ENCODE measurements around the gene TBX21.
A peak's percentile ranks its signal among the peaks of the same experiment; 100 is the strongest.
"Not testable (repeated sequence)": the region's sequence is repeated elsewhere in the genome, so short reads cannot be mapped to it uniquely, and the experiment has no call there.

TBX21 gene

GRCh38 chr17:47739945-47740344 is 6.9 kb downstream of the TBX21 start:
- not testable (repeated sequence) for ATAC-seq (replicated peaks); DNase-seq; H3K27ac Mint-ChIP-seq; H3K36me3 Mint-ChIP-seq; H3K9me3 Mint-ChIP-seq
- Mint-ChIP-seq H3K27me3 (peaks cover 7 to 21% of the 10 kb centered on the region in 2 donors), H3K4me1 (peaks cover 36 to 52% of the 10 kb centered on the region in 2 donors), H3K4me3 (peak overlapping the region in 1 of 2 donors; percentile 37)

- peaks cover 0 to 4% of the 10 kb centered on the region in 2 donors for H3K36me3 Mint-ChIP-seq
- no peak overlapping the region for H3K4me3 Mint-ChIP-seq
- ATAC-seq (replicated peaks): no peak
- H3K9me3 Mint-ChIP-seq: no peaks in the 10 kb centered on the region
- no peak for DNase-seq
- peaks cover 26 to 42% of the 10 kb centered on the region in 2 donors for H3K4me1 Mint-ChIP-seq
- H3K27ac Mint-ChIP-seq: no peak overlapping the region
- H3K27me3 Mint-ChIP-seq: peaks cover 7 to 31% of the 10 kb centered on the region in 2 donors
Observed at GRCh38 chr17:47741109-47741792, 8.2 kb downstream of the TBX21 start.

- Mint-ChIP-seq H3K4me1 (peaks cover 22 to 37% of the 10 kb centered on the region in 2 donors), H3K4me3 (no peak overlapping the region), H3K9me3 (no peaks in the 10 kb centered on the region), H3K36me3 (peaks cover 0 to 4% of the 10 kb centered on the region in 2 donors), H3K27me3 (peaks cover 7 to 31% of the 10 kb centered on the region in 2 donors), H3K27ac (no peak overlapping the region)
- DNase-seq: no peak
- no peak for ATAC-seq (replicated peaks)
Observed at GRCh38 chr17:47741793-47742145, 8.7 kb downstream of the TBX21 start.

- H3K4me1 Mint-ChIP-seq: peaks cover 18 to 30% of the 10 kb centered on the region in 2 donors
- H3K9me3 Mint-ChIP-seq: no peaks in the 10 kb centered on the region
- ATAC-seq (replicated peaks) (peak; percentile 86 to 87), DNase-seq (no peak)
- H3K4me3 Mint-ChIP-seq: peak overlapping the region in 1 of 2 donors; percentile 5
- peaks cover 0 to 4% of the 10 kb centered on the region in 2 donors for H3K36me3 Mint-ChIP-seq
- H3K27ac Mint-ChIP-seq: peak overlapping the region; percentile 60
- peaks cover 7 to 31% of the 10 kb centered on the region in 2 donors for H3K27me3 Mint-ChIP-seq
Observed at GRCh38 chr17:47742319-47743181, 9.5 kb downstream of the TBX21 start.

- Mint-ChIP-seq H3K27ac (no peak overlapping the region), H3K4me3 (no peak overlapping the region), H3K36me3 (peaks cover 0 to 4% of the 10 kb centered on the region in 2 donors), H3K27me3 (peaks cover 7 to 31% of the 10 kb centered on the region in 2 donors), H3K9me3 (no peaks in the 10 kb centered on the region), H3K4me1 (peaks cover 16 to 26% of the 10 kb centered on the region in 2 donors)
- no peak for ATAC-seq (replicated peaks)
- no peak for DNase-seq
Observed at GRCh38 chr17:47744168-47745036, 11.4 kb downstream of the TBX21 start.

GRCh38 chr17:47745037-47745380 is 12.0 kb downstream of the TBX21 start:
- Mint-ChIP-seq H3K27me3 (peaks cover 7 to 31% of the 10 kb centered on the region in 2 donors), H3K36me3 (peaks cover 0 to 4% of the 10 kb centered on the region in 2 donors), H3K4me1 (peaks cover 19 to 27% of the 10 kb centered on the region in 2 donors), H3K27ac (peak overlapping the region; percentile 37), H3K9me3 (no peaks in the 10 kb centered on the region), H3K4me3 (no peak overlapping the region)
- DNase-seq (no peak), ATAC-seq (replicated peaks) (no peak)

GRCh38 chr17:47751471-47751870 is 18.4 kb downstream of the TBX21 start:
- Mint-ChIP-seq H3K9me3 (no peaks in the 10 kb centered on the region), H3K36me3 (no peaks in the 10 kb centered on the region), H3K27me3 (no peaks in the 10 kb centered on the region), H3K4me3 (no peak overlapping the region), H3K4me1 (peaks cover 10 to 23% of the 10 kb centered on the region in 2 donors), H3K27ac (no peak overlapping the region)
- DNase-seq (no peak), ATAC-seq (replicated peaks) (no peak)

DNA sequence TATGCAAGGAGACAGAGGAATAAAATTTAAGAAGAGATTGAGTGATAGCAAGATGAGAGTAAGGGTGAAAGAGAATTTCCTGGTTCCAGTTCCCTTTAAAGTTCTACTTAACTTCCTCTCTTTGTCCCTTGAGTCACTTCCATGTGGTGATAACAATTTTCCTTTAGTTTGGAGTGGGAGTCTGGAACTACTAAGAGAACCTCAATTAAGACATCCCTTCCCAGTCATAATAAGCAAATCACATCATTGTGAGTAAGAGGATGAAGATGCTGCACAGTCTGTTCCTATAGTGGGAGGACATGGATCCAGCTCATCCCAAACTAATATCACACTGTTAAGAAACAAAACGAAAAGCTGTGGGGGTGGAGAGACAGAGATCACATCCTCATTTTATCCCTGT is 24.4 kb downstream of the TBX21 start:
- no peak for DNase-seq
- Mint-ChIP-seq H3K27me3 (peaks cover 0 to 4% of the 10 kb centered on the region in 2 donors), H3K36me3 (no peaks in the 10 kb centered on the region), H3K4me1 (peaks cover under 1 to 1% of the 10 kb centered on the region in 2 donors), H3K27ac (no peak overlapping the region), H3K4me3 (no peak overlapping the region), H3K9me3 (peaks cover 0 to 8% of the 10 kb centered on the region in 2 donors)
- ATAC-seq (replicated peaks): peak in 1 of 2 donors; percentile 27

DNA sequence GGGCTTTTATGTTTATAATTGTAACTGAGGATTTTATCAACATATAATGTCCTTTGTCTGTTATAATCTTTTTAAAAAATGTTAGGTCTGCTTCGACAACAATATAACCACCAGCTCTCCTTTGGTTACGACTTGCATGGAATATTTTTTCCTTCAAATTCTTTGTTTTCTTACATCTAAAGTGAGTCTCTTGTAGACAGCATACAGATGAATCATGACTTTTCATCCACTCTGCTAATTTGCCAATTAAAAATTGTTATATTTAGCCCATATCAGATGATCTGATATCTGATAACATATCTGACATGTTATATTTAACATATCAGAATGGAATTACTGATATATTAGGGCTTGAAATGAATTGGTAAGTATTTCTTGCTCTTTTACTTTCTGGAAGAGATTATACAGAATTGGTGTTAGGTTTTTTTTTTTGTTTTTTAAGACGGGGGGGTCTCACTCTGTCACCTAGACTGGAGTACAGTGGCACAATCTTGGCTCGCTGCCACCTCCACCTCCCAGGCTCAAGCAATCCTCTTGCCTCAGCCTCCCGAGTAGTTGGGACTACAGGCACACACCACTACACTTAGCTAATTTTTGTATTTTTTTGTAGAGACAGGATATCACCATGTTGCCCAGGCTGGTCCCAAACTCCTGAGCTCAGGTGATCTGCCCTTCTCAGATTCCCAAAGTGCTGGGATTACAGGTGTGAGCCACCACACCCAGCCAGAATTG is 27.5 kb downstream of the TBX21 start:
- DNase-seq (no peak), ATAC-seq (replicated peaks) (no peak)
- H3K4me3 Mint-ChIP-seq: no peak overlapping the region
- peaks cover 0 to 1% of the 10 kb centered on the region in 2 donors for H3K4me1 Mint-ChIP-seq
- peaks cover 6 to 8% of the 10 kb centered on the region in 2 donors for H3K27me3 Mint-ChIP-seq
- H3K9me3 Mint-ChIP-seq: peaks cover 7 to 10% of the 10 kb centered on the region in 2 donors
- H3K36me3 Mint-ChIP-seq: peaks cover 0 to 4% of the 10 kb centered on the region in 2 donors
- H3K27ac Mint-ChIP-seq: no peak overlapping the region

- H3K9me3 Mint-ChIP-seq: peaks cover 7 to 10% of the 10 kb centered on the region in 2 donors
- peaks cover 16 to 20% of the 10 kb centered on the region in 2 donors for H3K27me3 Mint-ChIP-seq
- peaks cover 0 to 4% of the 10 kb centered on the region in 2 donors for H3K36me3 Mint-ChIP-seq
- ATAC-seq (replicated peaks) (no peak), DNase-seq (no peak)
- H3K27ac Mint-ChIP-seq: no peak overlapping the region
- H3K4me1 Mint-ChIP-seq: no peaks in the 10 kb centered on the region
- no peak overlapping the region for H3K4me3 Mint-ChIP-seq
Observed at GRCh38 chr17:47762728-47763127, 29.7 kb downstream of the TBX21 start.

- DNase-seq (no peak), ATAC-seq (replicated peaks) (no peak)
- H3K9me3 Mint-ChIP-seq: peaks cover 7 to 10% of the 10 kb centered on the region in 2 donors
- H3K4me3 Mint-ChIP-seq: no peak overlapping the region
- peaks cover 23 to 24% of the 10 kb centered on the region in 2 donors for H3K27me3 Mint-ChIP-seq
- peaks cover 0 to 4% of the 10 kb centered on the region in 2 donors for H3K36me3 Mint-ChIP-seq
- H3K27ac Mint-ChIP-seq: no peak overlapping the region
- H3K4me1 Mint-ChIP-seq: no peaks in the 10 kb centered on the region
Observed at GRCh38 chr17:47763913-47764582, 31.0 kb downstream of the TBX21 start.

DNA sequence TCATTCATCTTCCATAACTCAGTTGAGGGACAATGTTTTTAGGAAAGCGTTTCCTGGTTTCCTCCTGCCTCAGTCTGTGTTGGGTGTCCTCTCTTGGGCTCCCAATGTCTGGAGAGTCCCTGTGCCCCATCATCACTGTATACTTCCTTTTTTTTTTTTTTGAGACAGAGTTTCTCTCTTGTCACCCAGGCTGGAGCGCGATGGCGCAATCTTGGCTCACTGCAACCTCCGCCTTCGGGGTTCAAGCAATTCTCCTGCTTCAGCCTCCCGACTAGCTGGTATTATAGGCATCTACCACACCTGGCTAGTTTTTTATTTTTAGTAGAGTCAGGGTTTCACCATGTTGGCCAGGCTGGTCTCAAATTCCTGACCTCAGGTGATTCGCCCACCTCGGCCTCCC is 40.6 kb downstream of the TBX21 start:
- not testable (repeated sequence) for DNase-seq; ATAC-seq (replicated peaks); H3K4me3 Mint-ChIP-seq; H3K36me3 Mint-ChIP-seq; H3K27ac Mint-ChIP-seq; H3K9me3 Mint-ChIP-seq; H3K4me1 Mint-ChIP-seq
- peaks cover 44 to 57% of the 10 kb centered on the region in 2 donors for H3K27me3 Mint-ChIP-seq

DNA sequence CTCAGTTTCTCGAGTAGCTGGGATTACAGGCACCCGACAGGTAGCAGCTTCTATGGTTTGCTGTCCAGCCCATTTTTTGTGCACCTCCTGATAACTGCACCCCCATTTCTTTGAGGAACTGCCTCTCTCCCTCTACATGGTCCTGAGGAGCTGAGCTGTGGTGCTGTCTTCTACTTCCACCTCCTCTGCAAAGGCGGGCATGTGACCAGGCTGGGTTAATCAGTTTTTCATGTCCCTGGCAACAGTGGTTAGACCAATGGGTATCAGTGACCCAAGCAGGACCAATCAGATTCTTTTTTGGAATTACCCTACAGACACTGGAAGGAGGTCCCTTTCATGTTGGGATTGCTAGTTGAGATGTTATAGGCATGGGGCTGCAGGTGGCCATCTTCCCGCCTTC is 41.3 kb downstream of the TBX21 start:
- Mint-ChIP-seq H3K27me3 (peaks cover 38 to 50% of the 10 kb centered on the region in 2 donors), H3K4me1 (peaks cover 0 to 2% of the 10 kb centered on the region in 2 donors), H3K4me3 (no peak overlapping the region), H3K27ac (no peak overlapping the region), H3K9me3 (peaks cover 0 to 3% of the 10 kb centered on the region in 2 donors), H3K36me3 (peaks cover 0 to 7% of the 10 kb centered on the region in 2 donors)
- ATAC-seq (replicated peaks): no peak
- no peak for DNase-seq

Data from stimulated activated naive B cell treated with anti-CD40 and anti-IgM and Interleukin-4, amounts not matched to agents 10 μg/mL and 1 μg/mL and 100 μg/mL, for 72 hours (primary cell).